Measurements from ENCODE around the gene CLOCK. TPM values are rescaled to one million over a fixed set of nuclear protein-coding genes. Genes with fewer than 3 reads are reported as not detected.

Gene CLOCK
- total RNA-seq, 4 donors from 2014 or later: 21.9 to 60.7 (median 34.2) TPM

DNA sequence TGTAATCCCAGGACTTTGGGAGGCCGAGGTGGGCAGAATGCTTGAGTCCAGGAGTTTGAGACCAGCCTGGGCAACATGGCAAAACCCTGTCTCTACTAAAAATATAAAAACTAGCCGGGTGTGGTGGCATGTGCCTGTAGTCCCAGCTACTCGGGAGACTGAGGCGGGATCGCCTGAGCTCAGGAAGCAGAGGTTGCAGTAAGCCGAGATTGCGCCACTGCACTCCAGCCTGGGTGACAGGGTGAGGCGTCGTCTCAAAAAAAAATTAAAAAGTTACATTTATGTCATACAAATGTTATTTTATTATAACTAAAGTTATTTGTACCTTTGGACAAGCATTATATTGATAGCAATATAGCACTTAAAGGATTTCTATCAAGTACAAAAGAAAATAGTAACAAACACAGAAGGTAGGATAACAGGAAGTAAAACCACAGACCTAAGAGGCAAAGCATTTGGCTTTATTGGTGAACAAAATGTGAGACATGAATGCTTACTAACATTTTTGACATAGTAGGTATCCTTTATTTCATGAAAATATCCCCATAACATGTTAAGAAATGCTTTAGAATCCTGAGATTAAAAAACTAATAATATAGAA is 99.5 kb downstream of the CLOCK start:
- ATAC-seq (no peak), DNase-seq (no peak)
- intact Hi-C loops (cut with DNase I; ENCODE audit: low total_unique reads): no loop called here
- Histone ChIP-seq H3K4me3 (no peak overlapping the region), H3K9me3 (no peaks in the 10 kb centered on the region), H3K36me3 (peaks cover 0 to 63% of the 10 kb centered on the region in 2 donors), H3K27me3 (no peaks in the 10 kb centered on the region), H3K27ac (no peak overlapping the region), H3K4me1 (no peaks in the 10 kb centered on the region)
- in situ Hi-C loops (cut with MboI; ENCODE audit: low sequenced_read_pairs in 4 of 4): no loop called here
- TF ChIP-seq POLR2A (IDR thresholded peaks at IDR 0.05): no peak
- TF ChIP-seq, protein P1, sequence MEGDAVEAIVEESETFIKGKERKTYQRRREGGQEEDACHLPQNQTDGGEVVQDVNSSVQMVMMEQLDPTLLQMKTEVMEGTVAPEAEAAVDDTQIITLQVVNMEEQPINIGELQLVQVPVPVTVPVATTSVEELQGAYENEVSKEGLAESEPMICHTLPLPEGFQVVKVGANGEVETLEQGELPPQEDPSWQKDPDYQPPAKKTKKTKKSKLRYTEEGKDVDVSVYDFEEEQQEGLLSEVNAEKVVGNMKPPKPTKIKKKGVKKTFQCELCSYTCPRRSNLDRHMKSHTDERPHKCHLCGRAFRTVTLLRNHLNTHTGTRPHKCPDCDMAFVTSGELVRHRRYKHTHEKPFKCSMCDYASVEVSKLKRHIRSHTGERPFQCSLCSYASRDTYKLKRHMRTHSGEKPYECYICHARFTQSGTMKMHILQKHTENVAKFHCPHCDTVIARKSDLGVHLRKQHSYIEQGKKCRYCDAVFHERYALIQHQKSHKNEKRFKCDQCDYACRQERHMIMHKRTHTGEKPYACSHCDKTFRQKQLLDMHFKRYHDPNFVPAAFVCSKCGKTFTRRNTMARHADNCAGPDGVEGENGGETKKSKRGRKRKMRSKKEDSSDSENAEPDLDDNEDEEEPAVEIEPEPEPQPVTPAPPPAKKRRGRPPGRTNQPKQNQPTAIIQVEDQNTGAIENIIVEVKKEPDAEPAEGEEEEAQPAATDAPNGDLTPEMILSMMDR (IDR thresholded peaks at IDR 0.05 in 4 of 5, conservative IDR thresholded peaks at IDR 0.05 in 1 of 5): no peak

DNA sequence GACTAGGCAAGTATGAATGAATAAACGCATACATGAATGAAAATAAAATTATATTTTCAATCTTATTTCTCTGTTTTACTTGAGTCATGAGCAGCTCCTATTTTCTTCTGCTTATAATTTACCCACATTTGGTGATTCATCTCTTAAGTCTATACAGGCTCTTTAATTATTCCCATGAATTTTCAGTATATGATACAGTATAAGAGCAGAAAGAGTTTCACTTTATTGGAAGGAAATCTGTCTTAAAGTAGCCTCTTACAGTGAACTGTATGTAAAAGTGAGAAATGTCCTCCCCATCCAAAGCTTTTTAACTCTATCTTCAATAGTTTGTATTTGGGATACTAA is 100.2 kb downstream of the CLOCK start:
- H3K27me3 ChIP-seq: no peaks in the 10 kb centered on the region
- peaks cover 0 to 63% of the 10 kb centered on the region in 2 donors for H3K36me3 ChIP-seq
- TF ChIP-seq, protein P1 (IDR thresholded peaks at IDR 0.05 in 4 of 5, conservative IDR thresholded peaks at IDR 0.05 in 1 of 5): no peak
- TF ChIP-seq POLR2A (IDR thresholded peaks at IDR 0.05): no peak
- DNase-seq: no peak
- H3K4me1 ChIP-seq: no peaks in the 10 kb centered on the region
- no peak overlapping the region for H3K27ac ChIP-seq
- no peak overlapping the region for H3K4me3 ChIP-seq
- ATAC-seq: no peak
- in situ Hi-C loops (cut with MboI; ENCODE audit: low sequenced_read_pairs in 4 of 4) (no loop called here), intact Hi-C loops (cut with DNase I; ENCODE audit: low total_unique reads) (no loop called here)
- no peaks in the 10 kb centered on the region for H3K9me3 ChIP-seq

DNA sequence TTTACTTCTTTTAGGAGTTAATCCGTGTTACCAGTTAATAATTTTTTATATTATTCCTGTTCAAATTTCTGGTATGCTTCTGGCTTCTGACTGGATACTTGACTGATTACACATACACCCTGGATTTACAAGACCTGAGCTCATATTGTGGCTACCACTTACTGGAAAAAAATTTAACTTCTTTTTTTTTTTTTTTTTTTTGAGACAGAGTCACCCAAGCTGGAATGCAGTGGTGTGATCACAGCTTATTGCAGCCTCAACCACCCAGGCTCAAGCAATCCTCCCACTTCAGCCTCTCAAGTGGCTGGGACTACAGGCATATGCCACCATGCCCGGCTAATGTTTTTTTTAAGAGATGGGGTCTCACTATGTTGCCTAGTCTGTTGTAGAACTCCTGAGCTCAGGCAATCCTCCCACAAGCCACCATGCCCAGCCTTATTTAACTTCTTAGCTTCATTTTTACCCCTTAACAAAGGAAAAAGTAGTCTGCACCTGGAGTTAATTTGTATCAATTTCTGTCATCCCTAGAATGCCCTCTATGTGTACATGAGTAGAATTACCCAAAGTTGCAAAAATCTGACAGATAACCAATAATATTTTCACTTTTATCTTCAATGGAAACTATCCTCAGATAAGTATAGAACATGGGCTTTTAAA is 100.7 kb downstream of the CLOCK start:
- Histone ChIP-seq H3K4me3 (no peak overlapping the region), H3K27me3 (no peaks in the 10 kb centered on the region), H3K27ac (no peak overlapping the region), H3K4me1 (no peaks in the 10 kb centered on the region), H3K9me3 (no peaks in the 10 kb centered on the region), H3K36me3 (peaks cover 0 to 60% of the 10 kb centered on the region in 2 donors)
- in situ Hi-C loops (cut with MboI; ENCODE audit: low sequenced_read_pairs in 4 of 4) (no loop called here), intact Hi-C loops (cut with DNase I; ENCODE audit: low total_unique reads) (no loop called here)
- TF ChIP-seq, protein P1 (IDR thresholded peaks at IDR 0.05 in 4 of 5, conservative IDR thresholded peaks at IDR 0.05 in 1 of 5): no peak
- ATAC-seq: no peak
- DNase-seq: no peak

DNA sequence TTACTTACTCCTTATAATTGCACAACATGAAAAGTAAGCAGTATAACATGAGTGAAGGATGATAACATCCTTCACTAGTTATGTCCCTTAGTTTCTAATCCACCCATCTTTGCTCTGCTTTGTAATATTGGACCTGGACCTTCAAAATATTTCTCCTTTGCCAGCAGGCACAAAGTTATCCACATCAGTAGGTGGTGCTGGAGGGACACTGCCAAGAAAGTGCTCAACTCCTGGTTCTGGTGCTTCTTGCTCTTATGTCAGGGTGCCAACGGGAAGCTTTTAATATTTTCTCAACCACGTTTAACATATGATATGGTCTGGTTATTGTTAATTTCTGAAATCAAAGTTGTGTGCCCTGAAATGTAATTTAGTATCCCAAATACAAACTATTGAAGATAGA is 101.9 kb downstream of the CLOCK start:
- H3K4me1 ChIP-seq: no peaks in the 10 kb centered on the region
- H3K4me3 ChIP-seq: no peak overlapping the region
- in situ Hi-C loops (cut with MboI; ENCODE audit: low sequenced_read_pairs in 4 of 4) (no loop called here), intact Hi-C loops (cut with DNase I; ENCODE audit: low total_unique reads) (no loop called here)
- TF ChIP-seq, protein P1 (IDR thresholded peaks at IDR 0.05 in 4 of 5, conservative IDR thresholded peaks at IDR 0.05 in 1 of 5): peak in 1 of 5 experiments; percentile 26
- TF ChIP-seq POLR2A (IDR thresholded peaks at IDR 0.05): no peak
- no peaks in the 10 kb centered on the region for H3K9me3 ChIP-seq
- ATAC-seq (no peak), DNase-seq (no peak)
- no peak overlapping the region for H3K27ac ChIP-seq
- H3K27me3 ChIP-seq: no peaks in the 10 kb centered on the region
- peaks cover 0 to 51% of the 10 kb centered on the region in 2 donors for H3K36me3 ChIP-seq
